B cell (primary cell): ENCODE measurements around the gene ELL. TPM values are rescaled to one million over a fixed set of nuclear protein-coding genes. Genes with fewer than 3 reads are reported as not detected.

Source experiments
- ATAC-seq: fragments of 200-7000 bp; cut with Tn5 transposase; one replicate; pipeline ENCODE4 v1.10.0; 2021; ENCODE audit warnings: low read depth, mild to moderate bottlenecking, moderate number of reproducible peaks, moderate library complexity
- CTCF ChIA-PET: fragments of 350-600 bp; sonication (Branson Sonifier 250); formaldehyde crosslinking; loops from one replicate; lab custom pipeline; 2021; ENCODE audit warnings: antibody characterized with exemption, inconsistent platforms; lab: Charles Lee
- POLR2A ChIA-PET: fragments of 350-600 bp; sonication (Branson Sonifier 250); formaldehyde crosslinking; loops from one replicate; lab custom pipeline; 2021; ENCODE audit warnings: antibody characterized with exemption; lab: Charles Lee
- DNase-seq: peaks from one replicate; pipeline ENCODE4 v3.0.0; 2013
- H2AFZ ChIP-seq: 2 replicates; pipeline ENCODE4 v1.6.1; 2012; ENCODE audit warnings: mild to moderate bottlenecking, low read depth, low read length; ENCODE audit not compliant: insufficient read depth, poor library complexity, severe bottlenecking
- H3K27ac ChIP-seq, 2 donors: 1 replicate in 1 of 2; 2 replicates in 1 of 2; pipeline ENCODE4 v1.5.1; 2012 to 2013; ENCODE audit warnings: low read length in 2 of 2, mild to moderate bottlenecking in 2 of 2, moderate library complexity in 1 of 2
- H3K27me3 ChIP-seq, 4 experiments: fragments of 200-600 bp in 1 of 4; sonication (generic) in 1 of 4; replicated peaks in 1 of 4; 1 replicate in 2 of 4; 2 replicates in 2 of 4; pipeline versions ENCODE4 v1.6.1 to v1.7.0; 2013 to 2016; ENCODE audit warnings: low read length in 3 of 4, mild to moderate bottlenecking in 2 of 4, mixed read lengths in 1 of 4, moderate library complexity in 1 of 4; ENCODE audit not compliant: insufficient read depth in 4 of 4, control insufficient read depth in 3 of 4; ENCODE audit errors: control extremely low read depth in 1 of 4
- H3K36me3 ChIP-seq, 2 experiments: replicated peaks in 1 of 2; 1 replicate in 1 of 2; 2 replicates in 1 of 2; pipeline versions ENCODE4 v1.6.1 to v1.7.1; 2013; ENCODE audit warnings: low read length in 1 of 2; ENCODE audit not compliant: insufficient read depth in 2 of 2, control insufficient read depth in 1 of 2; ENCODE audit errors: control extremely low read depth in 1 of 2, extremely low read depth in 1 of 2
- H3K4me1 ChIP-seq, 2 donors: fragments of 200-600 bp in 1 of 2; sonication (generic) in 1 of 2; 1 replicate in 1 of 2; 2 replicates in 1 of 2; pipeline versions ENCODE4 v1.5.1 to v1.6.1; 2013 to 2017; ENCODE audit warnings: low read length in 2 of 2; ENCODE audit not compliant: control insufficient read depth in 2 of 2, insufficient read depth in 2 of 2
- H3K4me2 ChIP-seq: replicated peaks from 2 replicates; pipeline ENCODE3; 2012; ENCODE audit warnings: mild to moderate bottlenecking, low read depth, low read length; ENCODE audit not compliant: poor library complexity, severe bottlenecking
- H3K4me3 ChIP-seq, 5 experiments: fragments of 200-600 bp in 1 of 5; sonication (generic) in 1 of 5; 1 replicate in 3 of 5; 2 replicates in 2 of 5; pipeline versions ENCODE4 v1.5.1 to v1.7.0; 2011 to 2016; ENCODE audit warnings: low read length in 4 of 5, mild to moderate bottlenecking in 4 of 5, low read depth in 2 of 5, control low read depth in 1 of 5, moderate library complexity in 1 of 5; ENCODE audit not compliant: insufficient read depth in 1 of 5; ENCODE audit errors: control extremely low read depth in 1 of 5, extremely low read depth in 1 of 5
- H3K79me2 ChIP-seq: fragments of 200-600 bp; sonication (generic); one replicate; pipeline ENCODE4 v1.6.0; 2016; ENCODE audit warnings: low read length; ENCODE audit not compliant: control insufficient read depth, insufficient read depth
- H3K9ac ChIP-seq: fragments of 200-600 bp; sonication (generic); 2 replicates; pipeline ENCODE4 v1.6.1; 2017; ENCODE audit warnings: mild to moderate bottlenecking, low read length, moderate library complexity
- H3K9me3 ChIP-seq, 3 donors: one replicate each; pipeline versions ENCODE4 v1.6.1 to v1.7.1; 2013; ENCODE audit warnings: low read length in 2 of 3; ENCODE audit not compliant: control insufficient read depth in 2 of 3, insufficient read depth in 1 of 3; ENCODE audit errors: control extremely low read depth in 1 of 3
- H4K20me1 ChIP-seq: 2 replicates; pipeline ENCODE4 v1.6.0; 2012; ENCODE audit warnings: mild to moderate bottlenecking, low read length; ENCODE audit not compliant: insufficient read depth, control insufficient read depth, poor library complexity, severe bottlenecking
- H3K27ac Mint-ChIP-seq: one replicate; pipeline ENCODE4 v1.8.0; 2021; ENCODE audit warnings: mixed read lengths
- H3K27me3 Mint-ChIP-seq: one replicate; pipeline ENCODE4 v1.8.0; 2021; ENCODE audit warnings: mixed read lengths
- H3K4me1 Mint-ChIP-seq: one replicate; pipeline ENCODE4 v1.8.0; 2021; ENCODE audit warnings: mixed read lengths
- H3K4me3 Mint-ChIP-seq: one replicate; pipeline ENCODE4 v1.8.0; 2021; ENCODE audit warnings: mixed read lengths
- H3K9me3 Mint-ChIP-seq: one replicate; pipeline ENCODE4 v1.8.0; 2022; ENCODE audit warnings: mixed read lengths; ENCODE audit not compliant: insufficient read depth
- EZH2 ChIP-seq: IDR thresholded peaks from 2 replicates; pipeline ENCODE4 v1.6.1; 2012; ENCODE audit warnings: borderline replicate concordance, low read depth, mild to moderate bottlenecking, moderate library complexity, low read length; ENCODE audit not compliant: insufficient read depth, poor library complexity, severe bottlenecking
- WGBS: methylation state at CpG from one replicate; pipeline ENCODE4 v1.1.5; 2013; ENCODE audit warnings: missing lambda C conversion rate; ENCODE audit not compliant: insufficient coverage; 5-methylcytosine and 5-hydroxymethylcytosine counted together
- intact Hi-C: fragments of 100-400 bp; cut with micrococcal nuclease; formaldehyde crosslinking; loops from one replicate; pipeline ENCODE4 v1.10.0; 2022
- polyA plus RNA-seq: library from polyadenylated mRNA; depleted of rRNA; stranded (reverse); fragments of >200 nt; gene quantifications from 2 replicates; pipeline ENCODE4 v1.2.3, GENCODE V29; 2012
- total RNA-seq, 2 donors: library from RNA; stranded (reverse); fragments of 120-200 nt in 1 of 2; gene quantifications; 1 replicate in 1 of 2; 2 replicates in 1 of 2; pipeline versions ENCODE4 v1.2.3 to v1.2.4, GENCODE V29; 2013 to 2022
- TF ChIP-seq, protein P1 (sequence below): fragments of 200-600 bp; IDR thresholded peaks from one replicate; pipeline ENCODE4 v1.8.0; 2022; ENCODE audit warnings: antibody characterized with exemption, mild to moderate bottlenecking

The ELL gene
- total and polyA plus RNA-seq, 2 donors (not counting 1 experiment from before 2014, with no cell fraction given): 21.2 to 31.4 TPM

DNA sequence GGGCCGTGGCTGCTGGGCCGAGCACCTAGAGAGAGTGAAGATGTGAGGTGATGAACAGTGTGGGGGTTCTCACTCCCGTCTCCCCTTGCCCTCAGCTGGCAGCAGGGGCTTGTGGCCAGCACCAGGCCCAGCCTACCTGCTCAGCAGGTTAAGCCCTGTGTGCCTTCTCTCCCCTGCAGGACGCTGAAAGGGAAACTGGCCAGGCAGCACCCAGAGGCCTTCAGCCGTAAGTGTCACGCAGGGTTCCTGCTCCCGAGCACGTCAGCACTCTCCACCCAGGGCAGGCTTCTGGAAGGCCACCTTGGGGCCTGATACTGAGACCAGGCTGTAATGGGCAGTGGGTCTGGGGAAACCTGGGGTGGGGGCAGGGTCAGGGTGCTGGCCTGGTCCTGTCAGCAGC lies 45.1 kb upstream of the ELL start:
- Histone ChIP-seq H3K27ac (no peak overlapping the region), H3K27me3 (no peaks in the 10 kb centered on the region), H3K9me3 (no peaks in the 10 kb centered on the region), H3K4me1 (peaks cover 0 to 7% of the 10 kb centered on the region in 2 donors), H3K36me3 (peaks cover 0 to 60% of the 10 kb centered on the region in 2 experiments), H3K4me2 (no peak overlapping the region), H3K79me2 (peaks cover 3% of the 10 kb centered on the region), H3K4me3 (no peak overlapping the region), H3K9ac (no peak overlapping the region), H2AFZ (no peak overlapping the region), H4K20me1 (peaks cover 6% of the 10 kb centered on the region)
- ATAC-seq: no peak
- no peak overlapping the region for H3K27ac Mint-ChIP-seq
- CTCF ChIA-PET: interaction anchor here (1.2 kb wide), 1 partner anchor 47 kb away, joined by 3 read pairs; no protein-coding TSS in a partner anchor
- no peak for DNase-seq
- H3K4me1 Mint-ChIP-seq: peaks cover 6% of the 10 kb centered on the region
- H3K9me3 Mint-ChIP-seq: no peaks in the 10 kb centered on the region
- H3K27me3 Mint-ChIP-seq: no peaks in the 10 kb centered on the region
- TF ChIP-seq, protein P1, sequence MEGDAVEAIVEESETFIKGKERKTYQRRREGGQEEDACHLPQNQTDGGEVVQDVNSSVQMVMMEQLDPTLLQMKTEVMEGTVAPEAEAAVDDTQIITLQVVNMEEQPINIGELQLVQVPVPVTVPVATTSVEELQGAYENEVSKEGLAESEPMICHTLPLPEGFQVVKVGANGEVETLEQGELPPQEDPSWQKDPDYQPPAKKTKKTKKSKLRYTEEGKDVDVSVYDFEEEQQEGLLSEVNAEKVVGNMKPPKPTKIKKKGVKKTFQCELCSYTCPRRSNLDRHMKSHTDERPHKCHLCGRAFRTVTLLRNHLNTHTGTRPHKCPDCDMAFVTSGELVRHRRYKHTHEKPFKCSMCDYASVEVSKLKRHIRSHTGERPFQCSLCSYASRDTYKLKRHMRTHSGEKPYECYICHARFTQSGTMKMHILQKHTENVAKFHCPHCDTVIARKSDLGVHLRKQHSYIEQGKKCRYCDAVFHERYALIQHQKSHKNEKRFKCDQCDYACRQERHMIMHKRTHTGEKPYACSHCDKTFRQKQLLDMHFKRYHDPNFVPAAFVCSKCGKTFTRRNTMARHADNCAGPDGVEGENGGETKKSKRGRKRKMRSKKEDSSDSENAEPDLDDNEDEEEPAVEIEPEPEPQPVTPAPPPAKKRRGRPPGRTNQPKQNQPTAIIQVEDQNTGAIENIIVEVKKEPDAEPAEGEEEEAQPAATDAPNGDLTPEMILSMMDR: no peak
- TF ChIP-seq EZH2: no peak
- POLR2A ChIA-PET: no interaction called here
- intact Hi-C loops: no loop called here
- no peak overlapping the region for H3K4me3 Mint-ChIP-seq
- WGBS: 94% methylated on average over 8 of the region's 8 CpGs

DNA sequence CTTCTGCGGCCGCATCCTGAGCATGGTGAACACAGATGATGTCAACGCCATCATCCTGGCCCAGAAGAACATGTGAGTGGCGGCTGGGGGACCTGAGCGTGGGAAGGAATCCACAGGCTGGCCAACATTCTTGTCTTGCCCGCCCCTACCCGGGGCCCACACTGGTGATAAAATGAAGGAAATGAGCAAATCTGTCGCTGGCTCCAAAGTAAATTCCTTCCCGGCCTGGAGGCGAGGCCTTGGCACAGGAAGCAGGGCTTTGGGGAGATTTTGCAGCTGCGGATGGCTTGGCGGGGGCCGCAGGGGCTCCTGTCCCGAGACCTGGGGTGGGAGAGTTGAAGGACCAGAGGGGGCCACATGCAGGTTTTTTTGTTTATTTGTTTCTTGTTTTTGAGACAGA lies 40.2 kb upstream of the ELL start:
- POLR2A ChIA-PET: no interaction called here
- no peaks in the 10 kb centered on the region for H3K9me3 Mint-ChIP-seq

More for the DNA sequence above, 40.2 kb upstream of the ELL start:
- TF ChIP-seq, protein P1: no peak
- no peak for TF ChIP-seq EZH2
- no peak overlapping the region for H3K4me3 Mint-ChIP-seq
- Histone ChIP-seq H3K9me3 (no peaks in the 10 kb centered on the region), H3K27ac (no peak overlapping the region), H3K4me2 (no peak overlapping the region), H4K20me1 (peaks cover 5% of the 10 kb centered on the region), H3K36me3 (peaks cover 0 to 44% of the 10 kb centered on the region in 2 experiments), H3K4me1 (peaks cover 15 to 21% of the 10 kb centered on the region in 2 donors), H2AFZ (no peak overlapping the region), H3K9ac (no peak overlapping the region), H3K79me2 (peaks cover 21% of the 10 kb centered on the region), H3K4me3 (no peak overlapping the region), H3K27me3 (no peaks in the 10 kb centered on the region)
- H3K4me1 Mint-ChIP-seq: peaks cover 21% of the 10 kb centered on the region
- DNase-seq: no peak
- no peak overlapping the region for H3K27ac Mint-ChIP-seq
- WGBS: 98% methylated on average over 14 of the region's 14 CpGs
- no peaks in the 10 kb centered on the region for H3K27me3 Mint-ChIP-seq
- CTCF ChIA-PET: no interaction called here
- intact Hi-C loops: no loop called here
- no peak for ATAC-seq
